ENCODE data around the gene PLA2G4A. TPM values are rescaled to one million over a fixed set of nuclear protein-coding genes. Genes with fewer than 3 reads are reported as not detected.
A peak's percentile ranks its signal among the peaks of the same experiment; 100 is the strongest.

PLA2G4A gene
- total and polyA plus RNA-seq, 4 donors: 4.7 to 15.4 (median 9.0) TPM

- 58% methylated on average over 3 of the region's 8 CpGs for WGBS (ENCODE audit: insufficient coverage)
- Histone ChIP-seq H3K4me3 (ENCODE audit: low read depth, low read length) (no peak overlapping the region), H3K27ac (ENCODE audit: low read depth, low read length) (no peak overlapping the region), H3K27me3 (ENCODE audit: control insufficient read depth, insufficient read depth, low read length) (no peaks in the 10 kb centered on the region), H3K36me3 (ENCODE audit: control insufficient read depth, insufficient read depth, low read length) (no peaks in the 10 kb centered on the region), H3K9me3 (ENCODE audit: control insufficient read depth, insufficient read depth, low read length) (no peaks in the 10 kb centered on the region), H3K4me1 (ENCODE audit: control insufficient read depth, insufficient read depth, low read length) (no peaks in the 10 kb centered on the region)
- no peak for DNase-seq (ENCODE audit: low read depth in 4 of 6, low spot score in 6 of 6)
Observed at GRCh38 chr1:186976700-186977099, 148.0 kb downstream of the PLA2G4A start.

- WGBS (ENCODE audit: insufficient coverage): 80% methylated on average over 1 of the region's 3 CpGs
- Histone ChIP-seq H3K9me3 (ENCODE audit: control insufficient read depth, insufficient read depth, low read length) (no peaks in the 10 kb centered on the region), H3K4me3 (ENCODE audit: low read depth, low read length) (no peak overlapping the region), H3K27ac (ENCODE audit: low read depth, low read length) (no peak overlapping the region), H3K36me3 (ENCODE audit: control insufficient read depth, insufficient read depth, low read length) (no peaks in the 10 kb centered on the region), H3K4me1 (ENCODE audit: control insufficient read depth, insufficient read depth, low read length) (no peaks in the 10 kb centered on the region), H3K27me3 (ENCODE audit: control insufficient read depth, insufficient read depth, low read length) (no peaks in the 10 kb centered on the region)
- no peak for DNase-seq (ENCODE audit: low read depth in 4 of 6, low spot score in 6 of 6)
Observed at GRCh38 chr1:186977266-186977957, 148.7 kb downstream of the PLA2G4A start.

- 100% methylated on average over 3 of the region's 7 CpGs for WGBS (ENCODE audit: insufficient coverage)
- H3K9me3 ChIP-seq (ENCODE audit: control insufficient read depth, insufficient read depth, low read length): no peaks in the 10 kb centered on the region
- no peaks in the 10 kb centered on the region for H3K4me1 ChIP-seq (ENCODE audit: control insufficient read depth, insufficient read depth, low read length)
- no peak overlapping the region for H3K27ac ChIP-seq (ENCODE audit: low read depth, low read length)
- H3K27me3 ChIP-seq (ENCODE audit: control insufficient read depth, insufficient read depth, low read length): no peaks in the 10 kb centered on the region
- no peak overlapping the region for H3K4me3 ChIP-seq (ENCODE audit: low read depth, low read length)
- H3K36me3 ChIP-seq (ENCODE audit: control insufficient read depth, insufficient read depth, low read length): no peaks in the 10 kb centered on the region
- no peak for DNase-seq (ENCODE audit: low read depth in 4 of 6, low spot score in 6 of 6)
Observed at GRCh38 chr1:186978596-186979556, 150.1 kb downstream of the PLA2G4A start.

GRCh38 chr1:186980400-186980799, 151.7 kb downstream of the PLA2G4A start:
- no peak overlapping the region for H3K27ac ChIP-seq (ENCODE audit: low read depth, low read length)
- H3K9me3 ChIP-seq (ENCODE audit: control insufficient read depth, insufficient read depth, low read length): no peaks in the 10 kb centered on the region
- WGBS (ENCODE audit: insufficient coverage): 100% methylated on average over 1 of the region's 2 CpGs
- H3K27me3 ChIP-seq (ENCODE audit: control insufficient read depth, insufficient read depth, low read length): no peaks in the 10 kb centered on the region
- DNase-seq (ENCODE audit: low read depth in 4 of 6, low spot score in 6 of 6): no peak
- no peaks in the 10 kb centered on the region for H3K36me3 ChIP-seq (ENCODE audit: control insufficient read depth, insufficient read depth, low read length)
- no peak overlapping the region for H3K4me3 ChIP-seq (ENCODE audit: low read depth, low read length)
- no peaks in the 10 kb centered on the region for H3K4me1 ChIP-seq (ENCODE audit: control insufficient read depth, insufficient read depth, low read length)

- Histone ChIP-seq H3K4me1 (ENCODE audit: control insufficient read depth, insufficient read depth, low read length) (no peaks in the 10 kb centered on the region), H3K27me3 (ENCODE audit: control insufficient read depth, insufficient read depth, low read length) (no peaks in the 10 kb centered on the region), H3K27ac (ENCODE audit: low read depth, low read length) (no peak overlapping the region), H3K9me3 (ENCODE audit: control insufficient read depth, insufficient read depth, low read length) (no peaks in the 10 kb centered on the region), H3K36me3 (ENCODE audit: control insufficient read depth, insufficient read depth, low read length) (no peaks in the 10 kb centered on the region), H3K4me3 (ENCODE audit: low read depth, low read length) (no peak overlapping the region)
- no peak for DNase-seq (ENCODE audit: low read depth in 4 of 6, low spot score in 6 of 6)
- WGBS (ENCODE audit: insufficient coverage): 100% methylated on average over 1 of the region's 3 CpGs
Observed at GRCh38 chr1:186982116-186982515, 153.4 kb downstream of the PLA2G4A start.

- H3K36me3 ChIP-seq (ENCODE audit: control insufficient read depth, insufficient read depth, low read length): no peaks in the 10 kb centered on the region
- H3K9me3 ChIP-seq (ENCODE audit: control insufficient read depth, insufficient read depth, low read length): no peaks in the 10 kb centered on the region
- no peak for DNase-seq (ENCODE audit: low read depth in 4 of 6, low spot score in 6 of 6)
- H3K27me3 ChIP-seq (ENCODE audit: control insufficient read depth, insufficient read depth, low read length): no peaks in the 10 kb centered on the region
- no peak overlapping the region for H3K4me3 ChIP-seq (ENCODE audit: low read depth, low read length)
- no peaks in the 10 kb centered on the region for H3K4me1 ChIP-seq (ENCODE audit: control insufficient read depth, insufficient read depth, low read length)
- H3K27ac ChIP-seq (ENCODE audit: low read depth, low read length): no peak overlapping the region
- WGBS (ENCODE audit: insufficient coverage): 81% methylated on average over 4 of the region's 4 CpGs
Observed at GRCh38 chr1:186983327-186983726, 154.6 kb downstream of the PLA2G4A start.

- 50% methylated on average over 1 of the region's 4 CpGs for WGBS (ENCODE audit: insufficient coverage)
- no peaks in the 10 kb centered on the region for H3K27me3 ChIP-seq (ENCODE audit: control insufficient read depth, insufficient read depth, low read length)
- peak in 1 of 6 donors; percentile 9 for DNase-seq (ENCODE audit: low read depth in 4 of 6, low spot score in 6 of 6)
Observed at GRCh38 chr1:186984959-186985358, 156.2 kb downstream of the PLA2G4A start.

GRCh38 chr1:186985889-186986491, 157.2 kb downstream of the PLA2G4A start:
- Histone ChIP-seq H3K4me3 (ENCODE audit: low read depth, low read length) (no peak overlapping the region), H3K27me3 (ENCODE audit: control insufficient read depth, insufficient read depth, low read length) (no peaks in the 10 kb centered on the region), H3K36me3 (ENCODE audit: control insufficient read depth, insufficient read depth, low read length) (no peaks in the 10 kb centered on the region), H3K27ac (ENCODE audit: low read depth, low read length) (no peak overlapping the region), H3K4me1 (ENCODE audit: control insufficient read depth, insufficient read depth, low read length) (no peaks in the 10 kb centered on the region), H3K9me3 (ENCODE audit: control insufficient read depth, insufficient read depth, low read length) (no peaks in the 10 kb centered on the region)
- WGBS (ENCODE audit: insufficient coverage): 40% methylated on average over 1 of the region's 2 CpGs
- peak; percentile 61 to 95 (median 73) for DNase-seq (ENCODE audit: low read depth in 4 of 6, low spot score in 6 of 6)

More at GRCh38 chr1:186984959-186985358, 156.2 kb downstream of the PLA2G4A start:
- Histone ChIP-seq H3K27ac (ENCODE audit: low read depth, low read length) (no peak overlapping the region), H3K4me1 (ENCODE audit: control insufficient read depth, insufficient read depth, low read length) (no peaks in the 10 kb centered on the region), H3K9me3 (ENCODE audit: control insufficient read depth, insufficient read depth, low read length) (no peaks in the 10 kb centered on the region), H3K4me3 (ENCODE audit: low read depth, low read length) (no peak overlapping the region), H3K36me3 (ENCODE audit: control insufficient read depth, insufficient read depth, low read length) (no peaks in the 10 kb centered on the region)

- Histone ChIP-seq H3K36me3 (ENCODE audit: control insufficient read depth, insufficient read depth, low read length) (no peaks in the 10 kb centered on the region), H3K9me3 (ENCODE audit: control insufficient read depth, insufficient read depth, low read length) (no peaks in the 10 kb centered on the region), H3K4me1 (ENCODE audit: control insufficient read depth, insufficient read depth, low read length) (no peaks in the 10 kb centered on the region), H3K27ac (ENCODE audit: low read depth, low read length) (no peak overlapping the region), H3K4me3 (ENCODE audit: low read depth, low read length) (no peak overlapping the region), H3K27me3 (ENCODE audit: control insufficient read depth, insufficient read depth, low read length) (no peaks in the 10 kb centered on the region)
- DNase-seq (ENCODE audit: low read depth in 4 of 6, low spot score in 6 of 6): no peak
- 67% methylated on average over 1 of the region's 5 CpGs for WGBS (ENCODE audit: insufficient coverage)
Observed at GRCh38 chr1:186987065-186987464, 158.3 kb downstream of the PLA2G4A start.
